ENCODE data around the gene CDK18.

CDK18 gene

GRCh38 chr1:205575294-205575885 lies 70.9 kb downstream of the CDK18 start:
- no peak for DNase-seq

- DNase-seq = no peak
Measured at GRCh38 chr1:205576011-205576410, 71.5 kb downstream of the CDK18 start.

DNA sequence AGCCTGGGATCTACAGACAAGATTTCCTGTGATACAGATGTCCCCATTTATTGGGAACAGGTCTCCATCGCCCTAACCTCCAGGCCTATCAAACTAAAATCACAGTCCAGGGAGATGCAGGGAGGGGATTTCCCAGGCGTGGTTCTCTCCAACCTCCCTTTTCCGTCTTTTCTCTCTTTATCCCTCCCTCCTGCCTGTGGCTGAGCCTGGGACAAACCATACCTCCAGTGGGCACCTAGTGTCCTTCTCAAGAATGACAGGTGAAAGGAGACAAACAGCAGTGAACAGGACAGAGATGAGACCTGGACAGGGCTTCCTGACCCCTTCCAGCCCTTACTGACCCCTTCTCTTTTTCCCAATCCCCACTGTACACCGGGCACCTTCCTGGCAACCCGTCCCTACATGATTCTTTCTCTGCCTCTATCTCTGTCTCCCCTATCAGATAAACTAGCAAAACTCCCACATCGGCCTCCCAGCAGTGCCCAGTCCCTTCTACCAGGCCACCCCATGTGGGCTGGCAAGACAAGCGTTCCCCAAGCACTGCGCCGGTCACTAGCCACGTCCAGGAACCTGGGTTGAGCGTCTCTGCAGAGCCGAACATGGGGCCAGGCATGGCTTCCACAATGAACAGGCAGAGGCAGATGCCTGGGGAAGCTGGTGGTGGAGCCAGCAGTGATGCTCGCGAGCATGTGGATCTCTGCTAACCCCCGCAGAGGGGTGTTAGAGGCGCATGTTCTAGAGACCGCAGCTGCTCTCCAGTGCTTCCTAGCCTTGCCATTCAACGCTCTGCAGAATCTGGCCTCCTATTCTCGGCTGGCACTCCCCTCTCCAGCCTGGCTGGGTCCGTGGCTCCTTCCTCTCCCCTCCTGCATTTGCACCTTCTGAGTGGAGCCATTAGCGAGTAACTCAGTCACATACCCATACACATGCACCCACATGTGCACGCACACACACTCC lies 72.6 kb downstream of the CDK18 start:
- DNase-seq = no peak

- DNase-seq = no peak
Measured at GRCh38 chr1:205577874-205578658, 73.6 kb downstream of the CDK18 start.

- no peak for DNase-seq
Measured at GRCh38 chr1:205578780-205579571, 74.5 kb downstream of the CDK18 start.

DNA sequence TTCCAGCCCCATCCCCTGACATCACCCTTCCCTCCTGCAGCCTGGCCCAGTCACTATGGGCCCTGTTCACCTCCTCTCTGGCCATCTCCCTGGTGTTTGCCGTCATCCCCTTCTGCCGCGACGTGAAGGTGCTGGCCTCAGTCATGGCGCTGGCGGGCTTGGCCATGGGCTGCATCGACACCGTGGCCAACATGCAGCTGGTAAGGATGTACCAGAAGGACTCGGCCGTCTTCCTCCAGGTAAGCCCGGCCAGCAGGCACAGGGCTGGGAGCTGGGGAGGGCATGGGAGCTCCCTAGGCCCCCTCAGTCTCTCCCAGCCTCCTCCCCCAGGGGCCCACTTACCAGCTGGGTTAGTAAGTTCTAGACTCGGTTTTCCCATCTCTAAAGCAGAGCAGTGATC lies 75.2 kb downstream of the CDK18 start:
- no peak for DNase-seq

DNA sequence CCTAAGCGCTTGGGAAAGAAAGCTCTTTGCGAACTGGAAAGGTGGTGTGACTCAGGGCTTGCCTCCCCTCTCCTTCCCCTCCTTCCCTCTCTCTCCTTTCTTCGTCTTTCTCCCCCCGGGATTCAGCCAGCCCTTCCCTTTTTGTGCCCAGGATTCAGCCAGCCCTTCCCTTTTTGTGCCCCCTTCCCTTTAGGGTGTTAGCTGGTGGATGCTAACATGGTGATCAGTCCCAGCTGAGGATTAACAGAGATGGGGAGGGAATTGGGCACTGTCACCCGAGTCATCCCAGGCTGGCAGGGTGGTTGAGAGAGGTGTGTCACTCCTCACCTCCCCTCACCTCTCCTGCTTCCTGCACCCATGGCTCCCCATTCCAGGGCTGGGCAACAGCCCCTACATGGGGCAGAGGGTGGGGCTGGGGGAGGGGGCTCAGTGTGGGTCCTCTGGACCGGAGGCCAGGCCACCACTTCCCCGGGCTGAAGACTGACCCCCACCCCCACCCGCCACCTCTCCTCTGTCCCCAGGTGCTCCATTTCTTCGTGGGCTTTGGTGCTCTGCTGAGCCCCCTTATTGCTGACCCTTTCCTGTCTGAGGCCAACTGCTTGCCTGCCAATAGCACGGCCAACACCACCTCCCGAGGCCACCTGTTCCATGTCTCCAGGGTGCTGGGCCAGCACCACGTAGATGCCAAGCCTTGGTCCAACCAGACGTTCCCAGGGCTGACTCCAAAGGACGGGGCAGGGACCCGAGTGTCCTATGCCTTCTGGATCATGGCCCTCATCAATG lies 75.9 kb downstream of the CDK18 start:
- no peak for DNase-seq

- DNase-seq = no peak
Measured at GRCh38 chr1:205580923-205581180, 76.4 kb downstream of the CDK18 start.

GRCh38 chr1:205581321-205581980 lies 77.0 kb downstream of the CDK18 start:
- no peak for DNase-seq

DNA sequence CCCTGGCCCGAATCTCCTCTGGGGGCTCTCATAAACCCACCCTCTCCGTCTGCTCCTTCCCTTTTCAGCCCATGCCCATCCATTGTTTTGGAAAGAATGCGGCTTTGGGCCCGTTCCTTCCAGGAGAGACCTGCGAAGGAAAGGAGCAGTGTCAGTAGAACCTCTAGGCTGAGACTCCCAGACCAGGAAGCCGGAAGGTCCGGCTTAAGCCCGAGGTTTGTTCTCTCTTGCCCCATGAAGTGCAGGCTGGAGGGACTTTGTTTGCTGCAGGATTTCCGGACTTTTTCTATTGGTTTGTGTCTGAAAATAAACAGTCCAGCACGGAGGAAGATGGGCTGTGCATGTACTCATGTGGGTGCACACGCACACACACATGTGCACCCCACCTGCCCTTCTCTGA lies 77.6 kb downstream of the CDK18 start:
- DNase-seq = no peak

Data from SW 1271 (cell line).